PFSK-1 (cell line): ENCODE results near the gene C12orf57.

Experiments used
- FOXP2 ChIP-seq: optimal IDR thresholded peaks from 2 replicates; pipeline ENCODE3; 2011; ENCODE audit warnings: borderline replicate concordance, control low read depth, inconsistent platforms; ENCODE audit not compliant: insufficient read depth; ENCODE audit errors: extremely low read length, extremely low read depth
- POLR2AphosphoS5 ChIP-seq: IDR thresholded peaks from 2 replicates; pipeline ENCODE4 v1.6.1; 2012; ENCODE audit warnings: low read depth, mild to moderate bottlenecking, control low read depth, low read length, moderate library complexity
- REST ChIP-seq, 2 experiments: IDR thresholded peaks; 2 replicates each; pipeline versions ENCODE4 v1.6.1 to v1.8.0; 2011 to 2012; ENCODE audit warnings: low read depth in 2 of 2, low read length in 2 of 2, control low read depth in 1 of 2, inconsistent platforms in 1 of 2, mild to moderate bottlenecking in 1 of 2, moderate library complexity in 1 of 2; ENCODE audit not compliant: insufficient read depth in 1 of 2
- SIN3A ChIP-seq: IDR thresholded peaks from 2 replicates; pipeline ENCODE4 v1.6.1; 2012; ENCODE audit warnings: mild to moderate bottlenecking, low read length, moderate library complexity, borderline replicate concordance; ENCODE audit not compliant: insufficient read depth
- TAF1 ChIP-seq: IDR thresholded peaks from 2 replicates; pipeline ENCODE4 v1.6.1; 2012; ENCODE audit warnings: low read length, control low read depth, borderline replicate concordance; ENCODE audit not compliant: insufficient read depth

Gene C12orf57

GRCh38 chr12:6947615-6948014, 3.8 kb downstream of the C12orf57 start:
- TF ChIP-seq SIN3A, result no peak
- TF ChIP-seq POLR2AphosphoS5, result no peak
- TF ChIP-seq FOXP2, result no peak
- TF ChIP-seq TAF1, result no peak
- TF ChIP-seq REST (IDR thresholded peaks at IDR 0.05; ENCODE audit: insufficient read depth in 1 of 2, low read depth in 2 of 2, low read length in 2 of 2), result no peak

- TF ChIP-seq SIN3A, result no peak
- TF ChIP-seq TAF1, result no peak
- TF ChIP-seq POLR2AphosphoS5, result no peak
- no peak for TF ChIP-seq FOXP2
- TF ChIP-seq REST (IDR thresholded peaks at IDR 0.05; ENCODE audit: insufficient read depth in 1 of 2, low read depth in 2 of 2, low read length in 2 of 2), result no peak
These were observed 5.2 kb downstream of the C12orf57 start for GRCh38 chr12:6948873-6949594.

- no peak for TF ChIP-seq POLR2AphosphoS5
- TF ChIP-seq REST (IDR thresholded peaks at IDR 0.05; ENCODE audit: insufficient read depth in 1 of 2, low read depth in 2 of 2, low read length in 2 of 2), result no peak
- TF ChIP-seq FOXP2, result no peak
- no peak for TF ChIP-seq SIN3A
- TF ChIP-seq TAF1, result no peak
These were observed 6.6 kb downstream of the C12orf57 start for GRCh38 chr12:6950401-6950801.

- no peak for TF ChIP-seq FOXP2
- no peak for TF ChIP-seq SIN3A
- TF ChIP-seq TAF1, result no peak
- no peak for TF ChIP-seq REST (IDR thresholded peaks at IDR 0.05; ENCODE audit: insufficient read depth in 1 of 2, low read depth in 2 of 2, low read length in 2 of 2)
- no peak for TF ChIP-seq POLR2AphosphoS5
These were observed 7.2 kb downstream of the C12orf57 start, which contains the start of gene PTPN6 for GRCh38 chr12:6950811-6951540. Gene PTPN6 (plus strand): TSS chr12:6951356. CDS start chr12:6951513, 157 bp downstream.
